CD14-positive monocyte (primary cell): ENCODE data around the gene LRCH1. TPM values are rescaled to one million over a fixed set of nuclear protein-coding genes. Genes with fewer than 3 reads are reported as not detected.

ENCODE experiments used
- DNase-seq, 3 donors: peaks; one replicate each; pipeline ENCODE4 v3.0.0-alpha.2; 2011 to 2022
- H2AFZ ChIP-seq: 2 replicates; pipeline ENCODE4 v1.6.0; 2012; ENCODE audit warnings: mild to moderate bottlenecking, low read depth, low read length, inconsistent platforms; ENCODE audit not compliant: insufficient read depth, poor library complexity, severe bottlenecking
- H3K27ac ChIP-seq, 2 donors: 1 replicate in 1 of 2; 2 replicates in 1 of 2; pipeline ENCODE4 v1.5.1; 2012 to 2013; ENCODE audit warnings: low read length in 2 of 2, control low read depth in 1 of 2, inconsistent platforms in 1 of 2, low read depth in 1 of 2, mild to moderate bottlenecking in 1 of 2
- H3K27me3 ChIP-seq, 2 donors: one replicate each; pipeline versions ENCODE4 v1.6.0 to v1.6.1; 2011 to 2013; ENCODE audit warnings: low read length in 2 of 2; ENCODE audit not compliant: control insufficient read depth in 2 of 2, insufficient read depth in 2 of 2
- H3K36me3 ChIP-seq, 2 donors: replicated peaks in 1 of 2; 1 replicate in 1 of 2; 2 replicates in 1 of 2; pipeline versions ENCODE4 v1.5.1 to v1.6.1; 2012 to 2013; ENCODE audit warnings: low read length in 2 of 2, control low read depth in 1 of 2, inconsistent platforms in 1 of 2, mild to moderate bottlenecking in 1 of 2; ENCODE audit not compliant: insufficient read depth in 2 of 2, control insufficient read depth in 1 of 2
- H3K4me1 ChIP-seq, 2 donors: 1 replicate in 1 of 2; 2 replicates in 1 of 2; pipeline versions ENCODE4 v1.5.1 to v1.6.1; 2012 to 2013; ENCODE audit warnings: low read length in 2 of 2, control low read depth in 1 of 2, inconsistent platforms in 1 of 2, mild to moderate bottlenecking in 1 of 2, moderate library complexity in 1 of 2; ENCODE audit not compliant: insufficient read depth in 2 of 2, control insufficient read depth in 1 of 2
- H3K4me2 ChIP-seq: replicated peaks from 2 replicates; pipeline ENCODE3; 2012; ENCODE audit warnings: low read length, moderate library complexity, mild to moderate bottlenecking; ENCODE audit not compliant: poor library complexity, severe bottlenecking; ENCODE audit errors: extremely low read depth
- H3K4me3 ChIP-seq, 3 experiments: fragments of 200-600 bp in 1 of 3; sonication (generic) in 1 of 3; replicated peaks in 1 of 3; 1 replicate in 2 of 3; 2 replicates in 1 of 3; pipeline ENCODE4 v1.5.1; 2011 to 2013; ENCODE audit warnings: low read length in 3 of 3, mild to moderate bottlenecking in 3 of 3, control low read depth in 2 of 3, low read depth in 2 of 3, inconsistent platforms in 1 of 3, moderate library complexity in 1 of 3
- H3K79me2 ChIP-seq: 2 replicates; pipeline ENCODE4 v1.6.0; 2012; ENCODE audit warnings: mild to moderate bottlenecking, control low read depth, inconsistent platforms, low read length, moderate library complexity; ENCODE audit not compliant: insufficient read depth
- H3K9ac ChIP-seq: 2 replicates; pipeline ENCODE4 v1.6.0; 2017; ENCODE audit warnings: low read length, mild to moderate bottlenecking; ENCODE audit not compliant: insufficient read depth, poor library complexity, severe bottlenecking
- H3K9me3 ChIP-seq, 2 donors: replicated peaks in 1 of 2; 1 replicate in 1 of 2; 2 replicates in 1 of 2; pipeline versions ENCODE4 v1.5.1 to v1.6.1; 2012 to 2013; ENCODE audit warnings: low read length in 2 of 2, control low read depth in 1 of 2; ENCODE audit not compliant: control insufficient read depth in 1 of 2, insufficient read depth in 1 of 2
- H4K20me1 ChIP-seq: 2 replicates; pipeline ENCODE4 v1.6.0; 2012; ENCODE audit warnings: mild to moderate bottlenecking, low read length, control low read depth, moderate library complexity; ENCODE audit not compliant: insufficient read depth
- H3K27ac Mint-ChIP-seq, 7 donors: one replicate each; pipeline ENCODE4 v1.8.0; 2020; ENCODE audit warnings: mild to moderate bottlenecking in 7 of 7, mixed read lengths in 7 of 7, moderate library complexity in 6 of 7, inconsistent platforms in 2 of 7
- H3K27me3 Mint-ChIP-seq, 3 donors: one replicate each; pipeline ENCODE4 v1.8.0; 2021 to 2022; ENCODE audit warnings: low read depth in 3 of 3, mild to moderate bottlenecking in 3 of 3, mixed read lengths in 3 of 3, moderate library complexity in 3 of 3, inconsistent platforms in 1 of 3
- H3K36me3 Mint-ChIP-seq, 2 donors: one replicate each; pipeline ENCODE4 v1.8.0; 2020; ENCODE audit warnings: mixed read lengths in 2 of 2, inconsistent platforms in 1 of 2, mild to moderate bottlenecking in 1 of 2
- H3K4me1 Mint-ChIP-seq: one replicate; pipeline ENCODE4 v1.8.0; 2020; ENCODE audit warnings: mild to moderate bottlenecking, mixed read lengths
- H3K4me3 Mint-ChIP-seq, 2 donors: one replicate each; pipeline ENCODE4 v1.8.0; 2020; ENCODE audit warnings: mild to moderate bottlenecking in 2 of 2, mixed read lengths in 2 of 2, moderate library complexity in 1 of 2
- H3K9me3 Mint-ChIP-seq, 7 donors: one replicate each; pipeline ENCODE4 v1.8.0; 2020 to 2022; ENCODE audit warnings: mixed read lengths in 7 of 7, mild to moderate bottlenecking in 6 of 7, moderate library complexity in 6 of 7, inconsistent platforms in 2 of 7
- WGBS: methylation state at CpG from one replicate; pipeline ENCODE4 v1.1.5; 2013; ENCODE audit warnings: missing lambda C conversion rate; ENCODE audit not compliant: insufficient coverage; 5-methylcytosine and 5-hydroxymethylcytosine counted together
- intact Hi-C, 2 donors: fragments of 100-400 bp; cut with micrococcal nuclease; formaldehyde crosslinking; loops; one replicate each; pipeline versions ENCODE4 v1.15.0 to v1.15.1; 2023
- polyA plus RNA-seq, 3 donors: library from polyadenylated mRNA; depleted of rRNA in 1 of 3; unstranded in 2 of 3; stranded (reverse) in 1 of 3; fragments of 300-500 nt in 2 of 3; fragments of >200 nt in 1 of 3; fragmentation: Illumina TruSeq in 2 of 3; gene quantifications; 1 replicate in 2 of 3; 2 replicates in 1 of 3; pipeline ENCODE4 v1.2.3, GENCODE V29; 2012 to 2021
- TF ChIP-seq, protein P1 (sequence below): fragments of 200-600 bp; IDR thresholded peaks from one replicate; pipeline ENCODE4 v1.8.0; 2022; ENCODE audit warnings: antibody characterized with exemption, mild to moderate bottlenecking

The LRCH1 gene
- polyA plus RNA-seq, 3 donors: 0.88 to 7.1 (median 2.1) TPM

- H3K9me3 ChIP-seq: no peaks in the 10 kb centered on the region
- peak in 1 of 3 donors; percentile 23 for DNase-seq
- peaks cover 13 to 22% of the 10 kb centered on the region in 2 donors for H3K4me1 ChIP-seq
- Mint-ChIP-seq H3K27me3 (no peaks in the 10 kb centered on the region), H3K4me1 (peaks cover 34% of the 10 kb centered on the region), H3K4me3 (peak overlapping the region; percentile 67 to 68), H3K9me3 (no peaks in the 10 kb centered on the region), H3K36me3 (peaks cover 9 to 33% of the 10 kb centered on the region in 2 donors), H3K27ac (peak overlapping the region; percentile 72 to 92 (median 87))
- peak overlapping the region; percentile 27 for H2AFZ ChIP-seq
- peak overlapping the region; percentile 71 for H3K4me2 ChIP-seq
- intact Hi-C loops: loop anchor here in 1 of 2 donors (5.0 kb wide), 1 partner anchor 115 kb away; the partner anchor contains the start of gene LRCH1
- no peaks in the 10 kb centered on the region for H3K27me3 ChIP-seq
- TF ChIP-seq, protein P1, sequence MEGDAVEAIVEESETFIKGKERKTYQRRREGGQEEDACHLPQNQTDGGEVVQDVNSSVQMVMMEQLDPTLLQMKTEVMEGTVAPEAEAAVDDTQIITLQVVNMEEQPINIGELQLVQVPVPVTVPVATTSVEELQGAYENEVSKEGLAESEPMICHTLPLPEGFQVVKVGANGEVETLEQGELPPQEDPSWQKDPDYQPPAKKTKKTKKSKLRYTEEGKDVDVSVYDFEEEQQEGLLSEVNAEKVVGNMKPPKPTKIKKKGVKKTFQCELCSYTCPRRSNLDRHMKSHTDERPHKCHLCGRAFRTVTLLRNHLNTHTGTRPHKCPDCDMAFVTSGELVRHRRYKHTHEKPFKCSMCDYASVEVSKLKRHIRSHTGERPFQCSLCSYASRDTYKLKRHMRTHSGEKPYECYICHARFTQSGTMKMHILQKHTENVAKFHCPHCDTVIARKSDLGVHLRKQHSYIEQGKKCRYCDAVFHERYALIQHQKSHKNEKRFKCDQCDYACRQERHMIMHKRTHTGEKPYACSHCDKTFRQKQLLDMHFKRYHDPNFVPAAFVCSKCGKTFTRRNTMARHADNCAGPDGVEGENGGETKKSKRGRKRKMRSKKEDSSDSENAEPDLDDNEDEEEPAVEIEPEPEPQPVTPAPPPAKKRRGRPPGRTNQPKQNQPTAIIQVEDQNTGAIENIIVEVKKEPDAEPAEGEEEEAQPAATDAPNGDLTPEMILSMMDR: no peak
- H4K20me1 ChIP-seq: peaks cover 3% of the 10 kb centered on the region
- peak overlapping the region; percentile 41 for H3K9ac ChIP-seq
- H3K79me2 ChIP-seq: peaks cover 30% of the 10 kb centered on the region
- H3K27ac ChIP-seq: peak overlapping the region in 1 of 2 donors; percentile 83
- no CpG with 5 or more reads among the region's 4 CpGs for WGBS
- peak overlapping the region in 2 of 3 experiments; percentile 32 to 68 for H3K4me3 ChIP-seq
- peaks cover 3 to 24% of the 10 kb centered on the region in 2 donors for H3K36me3 ChIP-seq
Observed at GRCh38 chr13:46667687-46668281, 114.8 kb downstream of the LRCH1 start.

DNA sequence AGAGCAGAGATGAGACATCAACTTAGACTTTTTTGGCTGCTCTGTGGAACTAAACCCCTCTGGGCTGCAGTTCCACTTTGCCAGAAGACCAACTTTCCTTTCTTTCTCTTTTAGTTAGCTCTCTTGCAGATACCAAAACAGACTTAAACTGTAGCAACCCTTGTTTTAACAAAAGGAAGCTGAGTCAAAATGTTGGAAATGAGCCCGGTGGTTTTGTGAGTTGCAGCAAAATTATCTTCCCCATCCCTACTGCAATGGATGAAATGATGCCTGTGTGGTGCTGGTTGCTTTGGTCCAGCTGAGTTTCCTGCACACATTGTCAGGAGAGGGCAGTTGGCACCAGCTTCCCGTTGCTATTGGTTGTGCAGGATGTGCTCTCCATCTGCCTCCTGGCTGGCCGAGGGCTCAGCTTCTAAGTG lies 115.3 kb downstream of the LRCH1 start:
- Mint-ChIP-seq H3K27ac (peak overlapping the region; percentile 72 to 92 (median 87)), H3K9me3 (no peaks in the 10 kb centered on the region), H3K36me3 (peaks cover 9 to 34% of the 10 kb centered on the region in 2 donors), H3K4me1 (peaks cover 34% of the 10 kb centered on the region), H3K4me3 (peak overlapping the region; percentile 67 to 68), H3K27me3 (no peaks in the 10 kb centered on the region)
- 0% methylated on average over 1 of the region's 3 CpGs for WGBS
- Histone ChIP-seq H3K9ac (peak overlapping the region; percentile 41), H3K79me2 (peaks cover 30% of the 10 kb centered on the region), H2AFZ (peak overlapping the region; percentile 27), H3K36me3 (peaks cover 3 to 24% of the 10 kb centered on the region in 2 donors), H3K4me3 (peak overlapping the region in 2 of 3 experiments; percentile 32 to 68), H3K9me3 (no peaks in the 10 kb centered on the region), H3K27me3 (no peaks in the 10 kb centered on the region), H3K4me1 (peaks cover 13 to 22% of the 10 kb centered on the region in 2 donors), H3K4me2 (peak overlapping the region; percentile 71), H3K27ac (peak overlapping the region; percentile 7 to 83), H4K20me1 (peaks cover 3% of the 10 kb centered on the region)
- TF ChIP-seq, protein P1: no peak
- intact Hi-C loops: loop anchor here in 1 of 2 donors (5.0 kb wide), 1 partner anchor 116 kb away; the partner anchor contains the start of gene LRCH1
- DNase-seq: peak; percentile 39 to 61 (median 44)
